Cardiac muscle cell (in vitro differentiated cells and primary cell): ENCODE measurements around the gene GOLGB1. TPM values are rescaled to one million over a fixed set of nuclear protein-coding genes. Genes with fewer than 3 reads are reported as not detected.
A peak's percentile ranks its signal among the peaks of the same experiment; 100 is the strongest.

Experiments used
- DNase-seq, 2 donors: peaks; one replicate each; pipeline versions ENCODE4 v3.0.0 to v3.0.0-alpha.2; 2010 to 2017; ENCODE audit warnings: low read depth in 1 of 2, low spot score in 1 of 2
- H3K27ac ChIP-seq: fragments of 200-600 bp; sonication (generic); 2 replicates; pipeline ENCODE4 v1.5.1; 2016
- H3K27me3 ChIP-seq: fragments of 200-600 bp; sonication (generic); 2 replicates; pipeline ENCODE4 v1.6.0; 2016; ENCODE audit warnings: control low read depth
- H3K36me3 ChIP-seq: fragments of 200-600 bp; sonication (generic); 2 replicates; pipeline ENCODE4 v1.5.1; 2016; ENCODE audit warnings: control low read depth
- H3K4me1 ChIP-seq: fragments of 200-600 bp; sonication (generic); 2 replicates; pipeline ENCODE4 v1.8.1; 2017; ENCODE audit warnings: low read depth, mild to moderate bottlenecking, mixed run types
- H3K4me3 ChIP-seq: fragments of 200-600 bp; sonication (generic); 2 replicates; pipeline ENCODE4 v1.5.1; 2016; ENCODE audit warnings: mild to moderate bottlenecking
- H3K9me3 ChIP-seq: fragments of 200-600 bp; sonication (generic); 2 replicates; pipeline ENCODE4 v1.5.1; 2017; ENCODE audit warnings: low read depth, mild to moderate bottlenecking, control low read depth
- polyA plus RNA-seq: library from polyadenylated mRNA; unstranded; fragments of >200 nt; fragmentation: Nextera tagmentation; extraction: Ambion mirVana; gene quantifications from 2 replicates; pipeline ENCODE4 v1.2.1, GENCODE V29; 2016
- total RNA-seq: library from RNA; depleted of rRNA; stranded (reverse); fragments of >200 nt; gene quantifications from 2 replicates; pipeline ENCODE4 v1.2.3, GENCODE V29; 2016
- TF ChIP-seq, protein P1 (sequence below): IDR thresholded peaks from 2 replicates; pipeline ENCODE4 v1.5.1; 2012; ENCODE audit warnings: low read depth, mild to moderate bottlenecking, low read length

Gene GOLGB1
- total and polyA plus RNA-seq, 2 experiments from 2014 or later: 46.1 to 48.8 TPM

DNA sequence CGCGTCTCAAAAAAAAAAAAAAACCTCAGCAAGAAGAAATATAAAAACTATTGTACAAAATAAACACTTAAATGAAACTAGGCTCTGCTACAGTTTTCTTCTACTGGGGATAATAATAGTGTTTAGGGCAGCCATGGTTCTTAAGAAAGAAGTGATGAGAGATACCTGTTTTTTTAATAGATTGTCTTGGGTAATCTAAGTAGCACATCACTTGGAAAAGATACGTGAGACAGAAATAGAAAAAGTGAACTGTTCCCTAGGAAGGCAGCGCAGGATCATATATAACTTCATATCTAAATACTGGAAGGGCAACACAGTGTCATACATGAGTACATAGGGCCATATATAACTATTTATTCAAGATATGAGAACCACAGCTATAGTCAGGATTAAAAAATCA lies 11.9 kb downstream of the GOLGB1 start:
- TF ChIP-seq, protein P1, sequence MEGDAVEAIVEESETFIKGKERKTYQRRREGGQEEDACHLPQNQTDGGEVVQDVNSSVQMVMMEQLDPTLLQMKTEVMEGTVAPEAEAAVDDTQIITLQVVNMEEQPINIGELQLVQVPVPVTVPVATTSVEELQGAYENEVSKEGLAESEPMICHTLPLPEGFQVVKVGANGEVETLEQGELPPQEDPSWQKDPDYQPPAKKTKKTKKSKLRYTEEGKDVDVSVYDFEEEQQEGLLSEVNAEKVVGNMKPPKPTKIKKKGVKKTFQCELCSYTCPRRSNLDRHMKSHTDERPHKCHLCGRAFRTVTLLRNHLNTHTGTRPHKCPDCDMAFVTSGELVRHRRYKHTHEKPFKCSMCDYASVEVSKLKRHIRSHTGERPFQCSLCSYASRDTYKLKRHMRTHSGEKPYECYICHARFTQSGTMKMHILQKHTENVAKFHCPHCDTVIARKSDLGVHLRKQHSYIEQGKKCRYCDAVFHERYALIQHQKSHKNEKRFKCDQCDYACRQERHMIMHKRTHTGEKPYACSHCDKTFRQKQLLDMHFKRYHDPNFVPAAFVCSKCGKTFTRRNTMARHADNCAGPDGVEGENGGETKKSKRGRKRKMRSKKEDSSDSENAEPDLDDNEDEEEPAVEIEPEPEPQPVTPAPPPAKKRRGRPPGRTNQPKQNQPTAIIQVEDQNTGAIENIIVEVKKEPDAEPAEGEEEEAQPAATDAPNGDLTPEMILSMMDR: no peak
- no peak for DNase-seq
- H3K9me3 ChIP-seq: no peaks in the 10 kb centered on the region
- no peaks in the 10 kb centered on the region for H3K27me3 ChIP-seq
- H3K4me3 ChIP-seq: no peak overlapping the region
- H3K36me3 ChIP-seq: no peaks in the 10 kb centered on the region
- no peaks in the 10 kb centered on the region for H3K4me1 ChIP-seq
- H3K27ac ChIP-seq: no peak overlapping the region

DNA sequence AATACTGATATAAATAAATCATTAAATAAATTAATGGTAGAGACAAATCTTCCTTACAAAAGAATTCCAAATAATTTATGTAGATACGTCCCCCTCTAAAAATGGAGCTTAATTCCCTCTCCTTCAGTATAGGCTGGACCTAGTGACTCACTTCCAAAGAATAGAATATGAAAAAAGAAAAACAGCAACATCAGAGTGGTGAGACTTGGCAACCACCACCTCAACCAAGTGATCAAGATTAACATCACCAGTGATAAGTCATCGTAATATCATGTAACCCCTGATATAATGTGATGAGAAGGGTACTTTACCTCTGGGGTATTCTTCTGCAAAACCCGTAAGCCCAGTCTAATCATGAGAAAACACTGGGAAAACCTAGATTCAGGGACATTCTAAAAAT lies 13.4 kb downstream of the GOLGB1 start:
- TF ChIP-seq, protein P1: no peak
- Histone ChIP-seq H3K27ac (no peak overlapping the region), H3K27me3 (no peaks in the 10 kb centered on the region), H3K36me3 (no peaks in the 10 kb centered on the region), H3K4me1 (peaks cover 9% of the 10 kb centered on the region), H3K4me3 (no peak overlapping the region), H3K9me3 (no peaks in the 10 kb centered on the region)
- no peak for DNase-seq

DNA sequence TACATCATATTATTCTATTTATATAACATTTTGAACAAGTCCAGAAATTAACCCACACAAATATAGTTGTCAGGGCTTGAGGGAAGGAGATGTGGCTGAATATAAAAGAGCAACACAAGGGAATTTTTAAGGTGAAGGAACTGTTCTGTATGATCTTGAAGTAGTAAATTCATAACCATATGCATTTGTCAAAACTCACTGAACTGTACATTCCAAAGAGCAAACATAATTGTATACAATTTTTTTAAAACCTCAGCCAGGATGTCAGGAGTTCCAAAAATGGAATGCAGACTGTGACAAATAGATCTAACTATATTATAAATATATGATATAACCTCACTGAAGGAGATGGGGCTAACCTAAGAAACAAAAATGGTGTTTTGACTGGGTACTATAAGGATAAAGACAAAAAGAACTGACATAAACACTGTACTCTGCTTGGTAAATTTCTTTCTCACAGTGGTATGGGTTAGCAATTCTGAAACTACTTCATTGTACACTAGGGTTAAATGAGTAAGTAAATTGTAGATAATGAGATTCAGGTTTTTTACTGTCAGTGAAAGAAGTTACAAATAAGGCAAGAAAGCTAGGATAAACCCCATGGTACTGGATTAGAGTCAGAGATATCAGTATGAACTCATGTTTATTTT lies 14.4 kb downstream of the GOLGB1 start:
- H3K27ac ChIP-seq: peak overlapping the region; percentile 53
- H3K27me3 ChIP-seq: no peaks in the 10 kb centered on the region
- no peak for DNase-seq
- H3K4me3 ChIP-seq: no peak overlapping the region
- H3K4me1 ChIP-seq: peaks cover 12% of the 10 kb centered on the region
- TF ChIP-seq, protein P1: no peak
- H3K9me3 ChIP-seq: no peaks in the 10 kb centered on the region
- H3K36me3 ChIP-seq: no peaks in the 10 kb centered on the region

DNA sequence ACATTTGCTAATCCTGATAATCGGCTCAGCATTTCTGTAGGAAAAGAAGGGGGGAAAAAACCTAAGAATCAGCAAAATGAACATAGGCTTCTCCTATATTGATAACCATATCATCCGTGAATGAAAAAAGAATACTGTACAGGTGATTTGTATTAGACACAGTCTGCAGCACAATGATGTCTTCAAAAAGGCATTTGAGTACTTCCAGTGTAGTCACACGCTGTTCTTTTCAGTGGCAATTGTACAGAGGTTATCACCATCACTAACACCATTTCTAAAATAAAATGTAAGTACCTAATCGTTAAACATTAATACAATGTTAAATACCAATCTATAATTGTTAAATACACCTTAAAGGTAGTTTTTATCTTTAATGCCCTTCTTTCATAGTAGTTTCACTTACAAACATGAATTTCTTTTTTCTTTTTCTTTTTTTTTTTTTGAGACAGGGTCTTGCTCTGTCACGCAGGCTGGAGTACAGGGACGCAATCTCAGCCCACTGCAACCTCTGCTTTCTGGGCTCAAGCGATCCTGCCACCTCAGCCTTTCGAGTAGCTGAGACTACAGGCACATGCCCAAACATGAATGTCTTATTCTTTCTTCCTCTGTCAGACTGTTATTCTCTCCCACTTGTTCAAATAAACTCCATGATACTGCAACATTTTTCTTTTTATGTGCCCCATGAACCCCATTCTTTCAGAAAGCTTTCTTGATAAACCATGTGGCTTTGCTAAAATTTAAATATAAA lies 18.4 kb downstream of the GOLGB1 start:
- peak in 1 of 2 donors; percentile 11 for DNase-seq
- H3K4me3 ChIP-seq: no peak overlapping the region
- H3K4me1 ChIP-seq: peaks cover 12% of the 10 kb centered on the region
- no peaks in the 10 kb centered on the region for H3K27me3 ChIP-seq
- TF ChIP-seq, protein P1: no peak
- H3K36me3 ChIP-seq: peaks cover 17% of the 10 kb centered on the region
- H3K9me3 ChIP-seq: no peaks in the 10 kb centered on the region
- peak overlapping the region; percentile 48 for H3K27ac ChIP-seq

DNA sequence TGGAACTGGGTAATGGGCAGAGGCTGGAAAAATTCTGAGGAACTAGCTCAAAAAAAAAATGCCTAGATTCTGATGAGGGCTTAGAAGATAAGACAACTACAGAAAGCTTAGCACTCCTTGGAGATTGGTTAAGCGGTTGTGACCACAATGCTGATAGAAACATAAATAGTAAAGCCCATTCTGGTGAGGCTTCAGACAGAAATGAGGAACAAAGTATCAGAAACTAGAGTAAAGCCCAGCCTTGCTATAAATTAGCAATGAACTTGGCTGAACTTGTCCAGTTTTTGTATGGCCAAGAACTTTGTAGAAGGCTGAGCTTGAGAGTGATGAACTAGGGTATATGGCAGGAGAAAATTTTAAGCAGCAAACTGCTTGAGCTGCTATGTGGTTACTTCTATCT lies 25.4 kb downstream of the GOLGB1 start:
- Histone ChIP-seq H3K4me1 (no peaks in the 10 kb centered on the region), H3K4me3 (no peak overlapping the region), H3K9me3 (no peaks in the 10 kb centered on the region), H3K27me3 (no peaks in the 10 kb centered on the region), H3K27ac (no peak overlapping the region), H3K36me3 (peaks cover 44% of the 10 kb centered on the region)
- TF ChIP-seq, protein P1: no peak
- peak in 1 of 2 donors; percentile 35 for DNase-seq
